Measurements from ENCODE around the gene STAT4.
A peak's percentile ranks its signal among the peaks of the same experiment; 100 is the strongest.

Gene STAT4

GRCh38 chr2:191013932-191014652 is 136.7 kb downstream of the STAT4 start, which contains the start of gene STAT1:
TSS of gene STAT1 (minus strand) at chr2:191014171. CDS start at chr2:191010003, 4,168 bp downstream.
- Histone ChIP-seq H3K4me3 (ENCODE audit: insufficient read depth, low read length, poor library complexity, severe bottlenecking) (peak within 1 kb of the TSS; percentile 80), H3K36me3 (ENCODE audit: low read length) (0 out of 2 replicates have a peak, but pooled peaks cover 7% of the 10 kb centered on the region), H3K27ac (ENCODE audit: low read depth, low read length) (0 out of 2 replicates have a peak within 1 kb of the TSS, but pooled peaks have one; percentile 35), H4K20me1 (ENCODE audit: low read depth, low read length) (no peaks in the 10 kb centered on the region), H3F3A (ENCODE audit: insufficient read depth) (peaks cover under 1% of the 10 kb centered on the region; the same call in 1 of the 2 replicates), H3K79me2 (ENCODE audit: insufficient read depth, low read length) (peaks cover 12% of the 10 kb centered on the region; the same call in 1 of the 2 replicates), H3K4me2 (ENCODE audit: low read depth, low read length, poor library complexity, severe bottlenecking) (peak within 1 kb of the TSS; percentile 95), H3K9me3 (ENCODE audit: insufficient read depth, low read length) (no peaks in the 10 kb centered on the region), H3K27me3 (ENCODE audit: low read length) (no peaks in the 10 kb centered on the region), H3K9me2 (replicated peaks; ENCODE audit: insufficient read depth, low read length) (no peaks in the 10 kb centered on the region), H3K9ac (ENCODE audit: low read length) (peak within 1 kb of the TSS; percentile 83), H2AFZ (ENCODE audit: low read depth, low read length, severe bottlenecking) (peak within 1 kb of the TSS; percentile 88)
- TF ChIP-seq CTCF (IDR thresholded peaks at IDR 0.05; ENCODE audit: insufficient read depth, low read length, poor library complexity, severe bottlenecking) (no peak), EZH2phosphoT487 (conservative IDR thresholded peaks at IDR 0.05; ENCODE audit: low read length) (no peak)

GRCh38 chr2:191013682-191013931 is 137.2 kb downstream of the STAT4 start:
- H3K36me3 ChIP-seq (ENCODE audit: low read length), result 0 out of 2 replicates have a peak, but pooled peaks cover 9% of the 10 kb centered on the region
- peak overlapping the region; percentile 88 for H2AFZ ChIP-seq (ENCODE audit: low read depth, low read length, severe bottlenecking)
- TF ChIP-seq EZH2phosphoT487 (conservative IDR thresholded peaks at IDR 0.05; ENCODE audit: low read length), result no peak
- no peak for TF ChIP-seq CTCF (IDR thresholded peaks at IDR 0.05; ENCODE audit: insufficient read depth, low read length, poor library complexity, severe bottlenecking)

GRCh38 chr2:191012845-191013681 is 137.7 kb downstream of the STAT4 start:
- H3F3A ChIP-seq (ENCODE audit: insufficient read depth), result no peaks in the 10 kb centered on the region
- TF ChIP-seq EZH2phosphoT487 (conservative IDR thresholded peaks at IDR 0.05; ENCODE audit: low read length), result no peak
- TF ChIP-seq CTCF (IDR thresholded peaks at IDR 0.05; ENCODE audit: insufficient read depth, low read length, poor library complexity, severe bottlenecking), result no peak
- peaks cover 12% of the 10 kb centered on the region; the same call in 1 of the 2 replicates for H3K79me2 ChIP-seq (ENCODE audit: insufficient read depth, low read length)
- peaks cover 9% of the 10 kb centered on the region; the same call in 1 of the 2 replicates for H3K36me3 ChIP-seq (ENCODE audit: low read length)
- peak overlapping the region; percentile 95 for H3K4me2 ChIP-seq (ENCODE audit: low read depth, low read length, poor library complexity, severe bottlenecking)
- H2AFZ ChIP-seq (ENCODE audit: low read depth, low read length, severe bottlenecking), result peak overlapping the region; percentile 88
- no peak overlapping the region for H3K27ac ChIP-seq (ENCODE audit: low read depth, low read length)
- no peaks in the 10 kb centered on the region for H3K27me3 ChIP-seq (ENCODE audit: low read length)
- H3K9me3 ChIP-seq (ENCODE audit: insufficient read depth, low read length), result no peaks in the 10 kb centered on the region
- no peaks in the 10 kb centered on the region for H4K20me1 ChIP-seq (ENCODE audit: low read depth, low read length)
- peak overlapping the region; percentile 80 for H3K4me3 ChIP-seq (ENCODE audit: insufficient read depth, low read length, poor library complexity, severe bottlenecking)
- H3K9me2 ChIP-seq (replicated peaks; ENCODE audit: insufficient read depth, low read length), result no peaks in the 10 kb centered on the region
- H3K9ac ChIP-seq (ENCODE audit: low read length), result peak overlapping the region; percentile 83

More at GRCh38 chr2:191013682-191013931, 137.2 kb downstream of the STAT4 start:
- Histone ChIP-seq H3K4me3 (ENCODE audit: insufficient read depth, low read length, poor library complexity, severe bottlenecking) (peak overlapping the region; percentile 80), H3K27ac (ENCODE audit: low read depth, low read length) (0 out of 2 replicates have a peak overlapping the region, but pooled peaks have one; percentile 35), H3K27me3 (ENCODE audit: low read length) (no peaks in the 10 kb centered on the region), H3K9ac (ENCODE audit: low read length) (peak overlapping the region; percentile 83), H3K9me3 (ENCODE audit: insufficient read depth, low read length) (no peaks in the 10 kb centered on the region), H3K9me2 (replicated peaks; ENCODE audit: insufficient read depth, low read length) (no peaks in the 10 kb centered on the region), H3K4me2 (ENCODE audit: low read depth, low read length, poor library complexity, severe bottlenecking) (peak overlapping the region; percentile 95), H3F3A (ENCODE audit: insufficient read depth) (no peaks in the 10 kb centered on the region), H3K79me2 (ENCODE audit: insufficient read depth, low read length) (peaks cover 12% of the 10 kb centered on the region; the same call in 1 of the 2 replicates), H4K20me1 (ENCODE audit: low read depth, low read length) (no peaks in the 10 kb centered on the region)
